Ovary (tissue), 9 donors: ENCODE measurements around the gene ACTR8. TPM values are rescaled to one million over a fixed set of nuclear protein-coding genes. Genes with fewer than 3 reads are reported as not detected.

Source experiments
- DNase-seq, 5 donors: peaks; one replicate each; pipeline ENCODE4 v3.0.0-alpha.2; 2019 to 2020
- H3K27ac ChIP-seq, 2 donors: fragments of 200-600 bp; one replicate each; pipeline versions ENCODE4 v1.5.1 to v1.8.0; 2019 to 2022
- H3K27me3 ChIP-seq: fragments of 200-600 bp; one replicate; pipeline ENCODE4 v1.8.0; 2022
- H3K36me3 ChIP-seq: fragments of 200-600 bp; sonication (generic); one replicate; pipeline ENCODE4 v1.5.1; 2019
- H3K4me1 ChIP-seq: one replicate; pipeline ENCODE4 v1.8.1; 2013; ENCODE audit warnings: mild to moderate bottlenecking, moderate library complexity; ENCODE audit not compliant: insufficient read depth
- H3K4me3 ChIP-seq: fragments of 200-600 bp; sonication (generic); one replicate; pipeline ENCODE4 v1.5.1; 2017
- H3K9me3 ChIP-seq, 2 donors: fragments of 200-600 bp in 1 of 2; sonication (generic) in 1 of 2; one replicate each; pipeline versions ENCODE4 v1.5.1 to v1.8.1; 2013 to 2019; ENCODE audit warnings: mild to moderate bottlenecking in 1 of 2, moderate library complexity in 1 of 2
- CTCF ChIP-seq, 3 donors: fragments of 450-650 bp in 2 of 3; fragments of 200-600 bp in 1 of 3; IDR thresholded peaks; one replicate each; pipeline versions ENCODE4 v1.5.1 to v1.8.0; 2016 to 2022; ENCODE audit warnings: antibody characterized with exemption in 3 of 3, mild to moderate bottlenecking in 1 of 3
- EP300 ChIP-seq: sonication (generic); formaldehyde crosslinking; IDR thresholded peaks from one replicate; pipeline ENCODE4 v1.6.1; 2017; ENCODE audit warnings: antibody characterized with exemption
- POLR2A ChIP-seq: fragments of 450-650 bp; IDR thresholded peaks from one replicate; pipeline ENCODE4 v1.6.1; 2017; ENCODE audit warnings: antibody characterized with exemption, mild to moderate bottlenecking, moderate library complexity
- WGBS, 3 donors: extraction: QIAGEN DNeasy Blood & Tissue Kit in 1 of 3; methylation state at CpG; one replicate each; pipeline versions ENCODE4 v1.1.5 to v1.1.7; 2013 to 2017; 5-methylcytosine and 5-hydroxymethylcytosine counted together
- intact Hi-C, 4 donors: fragments of 100-400 bp; cut with DNase I; formaldehyde crosslinking; loops; one replicate each; pipeline versions ENCODE4 v1.11.0 to v1.15.1; 2022 to 2023
- polyA plus RNA-seq, 2 donors: library from polyadenylated mRNA; stranded (reverse); fragments of 200-250 nt in 1 of 2; fragments of 350-450 nt in 1 of 2; fragmentation: Illumina TruSeq in 1 of 2; extraction: RNeasy Lipid Tissue Mini Kit (QIAGEN cat#74804) in 1 of 2; gene quantifications; one replicate each; pipeline ENCODE4 v1.2.3, GENCODE V29; 2013 to 2014
- total RNA-seq, 7 donors: library from RNA; depleted of rRNA in 2 of 7; stranded (reverse); fragments of >200 nt in 2 of 7; fragmentation: NEBNext Ultra II Directional in 3 of 7; extraction: Animal tissue kit (Norgen Biotek cat#: 25700) in 3 of 7; gene quantifications; one replicate each; pipeline versions ENCODE4 v1.1.0 to v1.2.4, GENCODE V29; 2016 to 2023
- donor health status: DM: no; HTN: no; CAD: no; lungs with moderate emphysema.
- donor health status: DM: no; HTN: no; CAD: no.
- donor health status: Bipolar disorder and iron deficiency.
- donor health status: DM: yes; HTN: yes; CAD: no.
- donor health status: DM: no; HTN: no; CAD: no.
- donor health status: DM: yes; HTN: yes; CAD: no.

ACTR8 gene
- total and polyA plus RNA-seq, 9 donors = 9.1 to 34.5 (median 20.6) TPM

- TF ChIP-seq EP300 = no peak
- TF ChIP-seq CTCF (IDR thresholded peaks at IDR 0.05) = no peak
- no peak for TF ChIP-seq POLR2A
- no peak overlapping the region for H3K27ac ChIP-seq
- DNase-seq = no peak
- no peak overlapping the region for H3K4me3 ChIP-seq
- intact Hi-C loops = no loop called here
- 87 to 94% (median 90%) methylated on average over 5 of the region's 5 CpGs for WGBS, 3 donors
- no peaks in the 10 kb centered on the region for H3K36me3 ChIP-seq
- no peaks in the 10 kb centered on the region for H3K9me3 ChIP-seq
- H3K27me3 ChIP-seq = no peaks in the 10 kb centered on the region
- no peaks in the 10 kb centered on the region for H3K4me1 ChIP-seq
These were observed 48.3 kb downstream of the ACTR8 start for GRCh38 chr3:53833700-53834099.

- no peaks in the 10 kb centered on the region for H3K4me1 ChIP-seq
- H3K27ac ChIP-seq = no peak overlapping the region
- no peak overlapping the region for H3K4me3 ChIP-seq
- TF ChIP-seq CTCF (IDR thresholded peaks at IDR 0.05) (no peak), POLR2A (no peak), EP300 (no peak)
- H3K27me3 ChIP-seq = no peaks in the 10 kb centered on the region
- H3K36me3 ChIP-seq = no peaks in the 10 kb centered on the region
- no peaks in the 10 kb centered on the region for H3K9me3 ChIP-seq
- no peak for DNase-seq
- WGBS, 3 donors = 84 to 91% (median 90%) methylated on average over 9 of the region's 9 CpGs
- intact Hi-C loops = no loop called here
These were observed 48.8 kb downstream of the ACTR8 start for GRCh38 chr3:53833053-53833645.

- intact Hi-C loops = no loop called here
These were observed 51.0 kb downstream of the ACTR8 start for GRCh38 chr3:53830944-53831343.

GRCh38 chr3:53829605-53830004 is 52.3 kb downstream of the ACTR8 start:
- H3K9me3 ChIP-seq = no peaks in the 10 kb centered on the region
- H3K36me3 ChIP-seq = no peaks in the 10 kb centered on the region
- no peak overlapping the region for H3K4me3 ChIP-seq
- intact Hi-C loops = no loop called here
- TF ChIP-seq EP300 (no peak), CTCF (IDR thresholded peaks at IDR 0.05) (no peak), POLR2A (no peak)
- H3K27me3 ChIP-seq = no peaks in the 10 kb centered on the region
- no peaks in the 10 kb centered on the region for H3K4me1 ChIP-seq
- 68 to 83% (median 82%) methylated on average over 2 of the region's 2 CpGs for WGBS, 3 donors
- no peak for DNase-seq
- H3K27ac ChIP-seq = no peak overlapping the region

More at GRCh38 chr3:53830944-53831343, 51.0 kb downstream of the ACTR8 start:
- no peaks in the 10 kb centered on the region for H3K4me1 ChIP-seq
- H3K27ac ChIP-seq = no peak overlapping the region
- TF ChIP-seq EP300 = no peak
- no peak for TF ChIP-seq CTCF (IDR thresholded peaks at IDR 0.05)
- no peak for TF ChIP-seq POLR2A
- no peak overlapping the region for H3K4me3 ChIP-seq
- no peaks in the 10 kb centered on the region for H3K36me3 ChIP-seq
- DNase-seq = no peak
- H3K9me3 ChIP-seq = no peaks in the 10 kb centered on the region
- 86 to 89% (median 87%) methylated on average over 6 of the region's 6 CpGs for WGBS, 3 donors
- H3K27me3 ChIP-seq = no peaks in the 10 kb centered on the region
